Left ventricle myocardium inferior (tissue), 1 donor: Measurements from ENCODE around the gene ENG. TPM values are rescaled to one million over a fixed set of nuclear protein-coding genes. Genes with fewer than 3 reads are reported as not detected.

Experiments used
- DNase-seq: peaks from one replicate; pipeline ENCODE4 v3.0.0-alpha.2; 2020
- H3K27ac ChIP-seq: fragments of 200-600 bp; replicated peaks from 2 replicates; pipeline ENCODE4 v1.8.0; 2021
- H3K27me3 ChIP-seq: fragments of 200-600 bp; 2 replicates; pipeline ENCODE4 v1.8.0; 2021; ENCODE audit warnings: low read depth
- H3K36me3 ChIP-seq: fragments of 200-600 bp; 2 replicates; pipeline ENCODE4 v1.8.0; 2021
- H3K4me1 ChIP-seq: fragments of 200-600 bp; 2 replicates; pipeline ENCODE4 v1.8.0; 2021
- H3K4me3 ChIP-seq: fragments of 200-600 bp; 2 replicates; pipeline ENCODE4 v1.8.0; 2021; ENCODE audit warnings: mild to moderate bottlenecking, moderate library complexity
- H3K9me3 ChIP-seq: fragments of 200-600 bp; replicated peaks from 2 replicates; pipeline ENCODE4 v1.8.0; 2021
- CTCF ChIP-seq: fragments of 200-600 bp; IDR thresholded peaks from 2 replicates; pipeline ENCODE4 v1.8.0; 2021; ENCODE audit warnings: antibody characterized with exemption, mild to moderate bottlenecking, borderline replicate concordance
- intact Hi-C: fragments of 100-400 bp; cut with micrococcal nuclease; formaldehyde crosslinking; loops from one replicate; pipeline ENCODE4 v1.11.0; 2022
- total RNA-seq: library from RNA; stranded (reverse); fragmentation: NEBNext Ultra II Directional; extraction: Animal tissue kit (Norgen Biotek cat#: 25700); gene quantifications from one replicate; pipeline ENCODE4 v1.2.1, GENCODE V29; 2021
- donor health status: DM: no; HTN: yes; CAD: no; lungs with severe emphysema.

ENG gene
- total RNA-seq, 1 donor from 2014 or later, result 139 TPM

GRCh38 chr9:127792417-127793031 is 61.9 kb downstream of the ENG start:
- no peak for DNase-seq
- intact Hi-C loops, result loop anchor here (5.0 kb wide), 1 partner anchor 80 kb away; no protein-coding TSS in a partner anchor
- Histone ChIP-seq H3K27me3 (no peaks in the 10 kb centered on the region), H3K27ac (peak overlapping the region; percentile 46), H3K4me3 (no peak overlapping the region), H3K36me3 (peaks cover 52% of the 10 kb centered on the region), H3K9me3 (no peaks in the 10 kb centered on the region), H3K4me1 (peaks cover 69% of the 10 kb centered on the region)
- TF ChIP-seq CTCF, result no peak

- DNase-seq, result no peak
- Histone ChIP-seq H3K27ac (peak overlapping the region; percentile 77), H3K4me1 (peaks cover 71% of the 10 kb centered on the region), H3K36me3 (peaks cover 59% of the 10 kb centered on the region), H3K4me3 (no peak overlapping the region), H3K9me3 (no peaks in the 10 kb centered on the region), H3K27me3 (no peaks in the 10 kb centered on the region)
- intact Hi-C loops, result loop anchor here (5.0 kb wide), 1 partner anchor 81 kb away; no protein-coding TSS in a partner anchor
- TF ChIP-seq CTCF, result no peak
Observed at GRCh38 chr9:127791085-127791484, 63.4 kb downstream of the ENG start.

- DNase-seq, result no peak
- H3K36me3 ChIP-seq, result peaks cover 59% of the 10 kb centered on the region
Observed at GRCh38 chr9:127790094-127790855, 64.2 kb downstream of the ENG start.

GRCh38 chr9:127789179-127789578 is 65.3 kb downstream of the ENG start:
- Histone ChIP-seq H3K4me1 (peaks cover 78% of the 10 kb centered on the region), H3K27ac (peak overlapping the region; percentile 77), H3K4me3 (no peak overlapping the region), H3K36me3 (peaks cover 59% of the 10 kb centered on the region), H3K9me3 (no peaks in the 10 kb centered on the region), H3K27me3 (no peaks in the 10 kb centered on the region)
- intact Hi-C loops, result loop anchor here (5.0 kb wide), 1 partner anchor 133 kb away; no protein-coding TSS in a partner anchor
- no peak for TF ChIP-seq CTCF
- DNase-seq, result no peak

More at GRCh38 chr9:127790094-127790855, 64.2 kb downstream of the ENG start:
- no peak for TF ChIP-seq CTCF
- H3K27me3 ChIP-seq, result no peaks in the 10 kb centered on the region
- H3K4me3 ChIP-seq, result no peak overlapping the region
- peaks cover 69% of the 10 kb centered on the region for H3K4me1 ChIP-seq
- H3K9me3 ChIP-seq, result no peaks in the 10 kb centered on the region
- intact Hi-C loops, result loop anchor here (5.0 kb wide), 1 partner anchor 82 kb away; no protein-coding TSS in a partner anchor
- peak overlapping the region; percentile 77 for H3K27ac ChIP-seq

- DNase-seq, result no peak
- intact Hi-C loops, result loop anchor here (5.0 kb wide), 1 partner anchor 134 kb away; no protein-coding TSS in a partner anchor
- H3K9me3 ChIP-seq, result no peaks in the 10 kb centered on the region
- H3K27ac ChIP-seq, result no peak overlapping the region
- peaks cover 59% of the 10 kb centered on the region for H3K36me3 ChIP-seq
- TF ChIP-seq CTCF, result no peak
- no peaks in the 10 kb centered on the region for H3K27me3 ChIP-seq
- peaks cover 78% of the 10 kb centered on the region for H3K4me1 ChIP-seq
- no peak overlapping the region for H3K4me3 ChIP-seq
Observed at GRCh38 chr9:127788337-127789011, 66.0 kb downstream of the ENG start.
